ENCODE measurements around the gene TMEM187. TPM values are rescaled to one million over a fixed set of nuclear protein-coding genes. Genes with fewer than 3 reads are reported as not detected.

The TMEM187 gene
- total and polyA plus RNA-seq, 2 of the 4 experiments (the other 2 are of a cell fraction) = 3.4 to 6.2 TPM

DNA sequence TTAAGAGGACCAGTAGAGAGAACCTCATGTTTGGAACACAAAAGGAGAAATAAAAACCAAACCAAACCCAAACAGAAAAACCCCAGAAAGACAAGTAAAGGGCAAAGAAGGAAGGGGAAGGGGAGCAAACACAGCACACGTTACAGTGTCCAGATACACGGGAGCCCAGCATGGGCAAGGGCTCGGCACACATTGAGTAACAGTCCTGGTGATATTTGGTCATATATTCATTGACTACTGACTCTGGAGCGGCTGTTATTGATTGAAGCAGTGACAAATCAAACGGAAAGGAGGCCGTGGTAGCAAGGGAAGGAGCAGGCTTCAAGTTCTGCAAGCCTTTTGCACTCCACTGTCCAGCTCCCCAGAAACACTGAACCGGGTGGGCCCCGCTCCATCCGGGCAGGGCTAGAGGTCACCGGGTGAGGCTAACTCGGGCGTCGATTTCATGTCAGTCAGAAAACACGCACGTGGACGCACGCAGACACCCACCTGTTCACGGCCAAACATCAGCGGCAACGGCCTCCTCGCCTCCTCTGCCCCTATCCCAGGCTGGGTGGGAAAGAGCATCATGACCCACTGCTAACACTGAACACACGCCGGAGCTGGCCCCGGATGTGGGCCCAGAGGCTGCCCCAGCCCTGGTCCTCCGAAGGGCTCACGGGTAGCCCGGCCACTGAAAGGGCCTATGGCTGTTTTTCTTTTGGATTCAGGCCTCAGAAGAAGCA lies 50.9 kb downstream of the TMEM187 start:
- Histone ChIP-seq H3K4me3 (ENCODE audit: insufficient read depth, low read depth, low read length) (no peak overlapping the region), H3K18ac (ENCODE audit: low read depth, low read length) (no peak overlapping the region), H3K27me3 (ENCODE audit: control insufficient read depth, insufficient read depth, low read length) (no peaks in the 10 kb centered on the region; the same call in 1 of the 2 replicates), H3K9me3 (ENCODE audit: control insufficient read depth, insufficient read depth, low read length) (no peaks in the 10 kb centered on the region), H2BK15ac (ENCODE audit: low read depth, low read length) (no peak overlapping the region), H3K79me1 (ENCODE audit: low read depth in 1 of 2, low read length in 2 of 2) (peaks cover 2 to 17% of the 10 kb centered on the region in 2 experiments; a peak in 2 of 4 replicates), H3K4ac (ENCODE audit: low read depth, low read length) (no peak overlapping the region), H3K14ac (replicated peaks; ENCODE audit: low read depth, low read length) (no peak overlapping the region), H4K5ac (ENCODE audit: low read depth, low read length) (no peak overlapping the region), H4K91ac (ENCODE audit: insufficient read depth, low read depth, low read length) (no peak overlapping the region), H4K8ac (ENCODE audit: low read depth in 2 of 2, low read length in 2 of 2) (no peak overlapping the region; a peak in 1 of 4 replicates), H2BK5ac (ENCODE audit: low read depth, low read length, poor library complexity, severe bottlenecking) (peak overlapping the region; percentile 3), H4K20me1 (ENCODE audit: insufficient read depth, low read length) (no peaks in the 10 kb centered on the region), H3K56ac (ENCODE audit: extremely low read depth, insufficient read depth, low read length) (no peak overlapping the region), H3K27ac (ENCODE audit: insufficient read depth, low read length) (peak overlapping the region; percentile 34; the same call in 1 of the 2 replicates), H3K9me1 (ENCODE audit: insufficient read depth, low read length) (no peaks in the 10 kb centered on the region), H3K23ac (ENCODE audit: low read depth, low read length) (no peak overlapping the region), H2AFZ (replicated peaks; ENCODE audit: low read length, poor library complexity) (no peak overlapping the region), H3K9ac (ENCODE audit: low read depth, low read length) (no peak overlapping the region), H2BK120ac (ENCODE audit: low read depth, low read length) (no peak overlapping the region), H3K36me3 (ENCODE audit: control insufficient read depth, insufficient read depth, low read length) (peaks cover 6% of the 10 kb centered on the region), H2BK20ac (ENCODE audit: low read depth, low read length) (no peak overlapping the region), H3K4me2 (ENCODE audit: low read depth, low read length) (no peak overlapping the region; the same call in 1 of the 2 replicates), H2AK5ac (ENCODE audit: low read depth, low read length) (peak overlapping the region; percentile 13; the same call in 1 of the 2 replicates), H2AK9ac (replicated peaks; ENCODE audit: low read depth, low read length, poor library complexity) (no peak overlapping the region), H3K4me1 (ENCODE audit: control insufficient read depth, insufficient read depth, low read length) (peaks cover 24% of the 10 kb centered on the region)
- no TSS peak for BruUV-seq (replicated peaks)
- WGBS, 2 experiments (ENCODE audit: extremely low coverage in 2 of 2, insufficient read length in 1 of 2) = 53% methylated on average over 4 of the region's 27 CpGs; no CpG with 5 or more reads in 1 of the 2 experiments
- ATAC-seq (ENCODE audit: low read depth) (no peak), DNase-seq (no peak)
- intact Hi-C loops (cut with micrococcal nuclease) (no loop called here), in situ Hi-C loops (cut with MboI; ENCODE audit: low sequenced_read_pairs) (no loop called here), dilution Hi-C loops (cut with HindIII; ENCODE audit: low sequenced_read_pairs, unreplicated experiment) (no loop called here)
- ChIA-PET CTCF (no interaction called here), POLR2A (ENCODE audit: unreplicated experiment) (no interaction called here)
- TF ChIP-seq NFE2L2 (IDR thresholded peaks at IDR 0.05; ENCODE audit: low read depth, low read length) = no peak
- TF ChIP-seq, protein P1, sequence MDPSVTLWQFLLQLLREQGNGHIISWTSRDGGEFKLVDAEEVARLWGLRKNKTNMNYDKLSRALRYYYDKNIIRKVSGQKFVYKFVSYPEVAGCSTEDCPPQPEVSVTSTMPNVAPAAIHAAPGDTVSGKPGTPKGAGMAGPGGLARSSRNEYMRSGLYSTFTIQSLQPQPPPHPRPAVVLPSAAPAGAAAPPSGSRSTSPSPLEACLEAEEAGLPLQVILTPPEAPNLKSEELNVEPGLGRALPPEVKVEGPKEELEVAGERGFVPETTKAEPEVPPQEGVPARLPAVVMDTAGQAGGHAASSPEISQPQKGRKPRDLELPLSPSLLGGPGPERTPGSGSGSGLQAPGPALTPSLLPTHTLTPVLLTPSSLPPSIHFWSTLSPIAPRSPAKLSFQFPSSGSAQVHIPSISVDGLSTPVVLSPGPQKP (IDR thresholded peaks at IDR 0.05; ENCODE audit: borderline replicate concordance, low read depth, low read length) = no peak
- TF ChIP-seq RAD21 (IDR thresholded peaks at IDR 0.05; ENCODE audit: low read length) = no peak
- TF ChIP-seq RFX5 (IDR thresholded peaks at IDR 0.05; ENCODE audit: low read depth, low read length) = no peak
- no peak for TF ChIP-seq MAZ (IDR thresholded peaks at IDR 0.05; ENCODE audit: borderline replicate concordance, low read depth, low read length)
- TF ChIP-seq BHLHE40 (IDR thresholded peaks at IDR 0.05; ENCODE audit: low read depth, low read length) = no peak
- no peak for TF ChIP-seq MXI1 (IDR thresholded peaks at IDR 0.05; ENCODE audit: borderline replicate concordance, low read depth, low read length)
- TF ChIP-seq CTCF (conservative IDR thresholded peaks at IDR 0.05; ENCODE audit: low read depth, low read length) = no peak
- no peak for TF ChIP-seq CEBPB (IDR thresholded peaks at IDR 0.05; ENCODE audit: low read depth, low read length)
- no peak for TF ChIP-seq FOS (IDR thresholded peaks at IDR 0.05; ENCODE audit: low read depth, low read length)
- no peak for TF ChIP-seq POLR2A (IDR thresholded peaks at IDR 0.05; ENCODE audit: low read depth, low read length)
- TF ChIP-seq CHD1 (IDR thresholded peaks at IDR 0.05; ENCODE audit: low read depth, low read length) = no peak
- TF ChIP-seq, protein P2, sequence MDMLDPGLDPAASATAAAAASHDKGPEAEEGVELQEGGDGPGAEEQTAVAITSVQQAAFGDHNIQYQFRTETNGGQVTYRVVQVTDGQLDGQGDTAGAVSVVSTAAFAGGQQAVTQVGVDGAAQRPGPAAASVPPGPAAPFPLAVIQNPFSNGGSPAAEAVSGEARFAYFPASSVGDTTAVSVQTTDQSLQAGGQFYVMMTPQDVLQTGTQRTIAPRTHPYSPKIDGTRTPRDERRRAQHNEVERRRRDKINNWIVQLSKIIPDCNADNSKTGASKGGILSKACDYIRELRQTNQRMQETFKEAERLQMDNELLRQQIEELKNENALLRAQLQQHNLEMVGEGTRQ (IDR thresholded peaks at IDR 0.05; ENCODE audit: low read depth, low read length) = no peak
- TF ChIP-seq MAFK (IDR thresholded peaks at IDR 0.05; ENCODE audit: low read depth, low read length) = no peak
- no peak for TF ChIP-seq RCOR1 (IDR thresholded peaks at IDR 0.05; ENCODE audit: insufficient replicate concordance, low read length)

All from IMR-90 (cell line).